Activated T-cell treated with anti-CD3 and anti-CD28 coated beads, Interleukin-2, amount 50 U/mL, for 72 hours (primary cell): ENCODE data around the gene TEX261. TPM values are rescaled to one million over a fixed set of nuclear protein-coding genes. Genes with fewer than 3 reads are reported as not detected.

Source experiments
- ATAC-seq, 2 donors: fragments of 150-1000 bp; cut with Tn5 transposase; replicated peaks in 1 of 2; 2 replicates each; pipeline ENCODE4 v1.10.0; 2021; ENCODE audit warnings: moderate library complexity in 2 of 2, mild to moderate bottlenecking in 1 of 2
- DNase-seq, 2 donors: peaks; one replicate each; pipeline ENCODE4 v3.0.0; 2021 to 2022; ENCODE audit warnings: mixed read lengths in 1 of 2
- H3K27ac Mint-ChIP-seq: one replicate; pipeline ENCODE4 v1.8.0; 2022; ENCODE audit warnings: mild to moderate bottlenecking, moderate library complexity, mixed read lengths
- H3K27me3 Mint-ChIP-seq: one replicate; pipeline ENCODE4 v1.8.0; 2022; ENCODE audit warnings: low read depth, mixed read lengths
- H3K36me3 Mint-ChIP-seq, 2 donors: one replicate each; pipeline ENCODE4 v1.8.0; 2022; ENCODE audit warnings: mixed read lengths in 2 of 2, mild to moderate bottlenecking in 1 of 2; ENCODE audit not compliant: insufficient read depth in 2 of 2
- H3K4me1 Mint-ChIP-seq: one replicate; pipeline ENCODE4 v1.8.0; 2022; ENCODE audit warnings: low read depth, mixed read lengths
- H3K4me3 Mint-ChIP-seq, 2 donors: one replicate each; pipeline ENCODE4 v1.8.0; 2022; ENCODE audit warnings: mild to moderate bottlenecking in 2 of 2, mixed read lengths in 2 of 2, moderate library complexity in 2 of 2
- H3K9me3 Mint-ChIP-seq, 2 donors: one replicate each; pipeline ENCODE4 v1.8.0; 2022; ENCODE audit warnings: mixed read lengths in 2 of 2
- total RNA-seq, 2 donors: library from RNA; stranded (reverse); gene quantifications; one replicate each; pipeline ENCODE4 v1.2.3, GENCODE V29; 2022

TEX261 gene
- total RNA-seq, 2 donors from 2014 or later, result 45.9 to 66.6 TPM

DNA sequence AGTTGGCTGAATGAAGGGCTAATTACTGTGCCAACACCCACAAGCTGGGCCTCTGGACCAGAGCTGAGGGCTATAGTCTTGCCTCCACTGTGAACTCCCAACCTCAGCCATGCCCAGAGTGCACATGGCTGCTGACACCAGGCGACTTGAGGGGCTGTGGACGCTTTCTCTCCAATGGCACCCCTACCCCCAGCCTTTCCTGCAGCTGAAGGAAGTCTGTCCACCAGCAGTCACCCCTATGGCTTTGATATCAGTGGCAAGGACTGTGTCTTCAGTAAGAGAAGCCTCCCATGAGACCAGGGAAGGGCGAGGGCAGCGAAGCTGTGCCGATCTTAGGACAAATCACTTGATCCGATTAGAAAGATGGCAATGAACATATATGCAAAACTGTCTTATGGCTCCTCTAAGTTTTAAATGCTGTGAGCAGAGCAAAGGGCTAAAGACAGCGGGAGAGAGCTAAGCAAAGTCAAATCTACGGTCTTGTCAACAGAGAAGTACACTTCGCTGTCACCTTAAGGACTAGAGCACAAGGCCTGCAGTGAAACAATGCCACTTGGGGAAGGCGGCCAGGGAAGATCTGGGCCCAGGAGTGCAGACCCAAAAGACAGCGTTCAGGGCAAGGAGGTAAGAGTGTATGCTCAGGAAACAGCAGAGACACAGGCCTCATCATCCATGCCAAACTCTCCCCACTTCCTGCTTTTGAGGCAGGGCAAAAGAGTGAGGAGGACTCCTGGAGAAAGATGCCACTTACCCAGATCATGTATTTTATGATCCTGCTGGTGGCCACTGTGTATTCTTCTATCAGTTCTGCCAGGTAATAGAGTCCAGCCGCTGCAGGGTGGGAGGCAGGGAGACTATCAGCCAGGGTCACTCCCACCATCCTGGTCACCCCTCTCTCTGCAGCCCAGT is 1.5 kb downstream of the TEX261 start:
- Mint-ChIP-seq H3K4me3 (peak overlapping the region; percentile 97 to 99), H3K27me3 (no peaks in the 10 kb centered on the region), H3K9me3 (no peaks in the 10 kb centered on the region), H3K27ac (peak overlapping the region; percentile 98), H3K4me1 (peaks cover 30% of the 10 kb centered on the region), H3K36me3 (peaks cover 4 to 6% of the 10 kb centered on the region in 2 donors)
- DNase-seq (no peak), ATAC-seq (no peak)

DNA sequence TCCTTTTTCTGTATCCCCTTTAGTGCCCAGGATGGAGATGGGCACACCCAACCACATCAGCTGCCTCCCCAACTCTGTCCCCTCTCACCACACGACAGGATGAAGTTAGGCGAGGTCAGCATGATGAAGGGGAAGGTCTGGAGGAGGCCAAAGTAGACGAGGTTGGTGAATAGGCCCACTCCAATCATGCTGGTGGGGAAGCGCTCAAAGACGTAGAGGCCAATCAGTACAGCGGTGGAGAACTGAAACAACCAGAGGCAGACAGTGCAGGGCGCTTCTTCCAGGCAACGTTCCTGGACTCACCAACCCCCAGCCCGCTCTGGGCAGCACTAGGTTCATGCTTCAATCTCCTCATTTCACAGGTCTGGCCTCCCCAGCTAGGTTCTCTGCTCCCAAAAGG is 2.9 kb downstream of the TEX261 start:
- Mint-ChIP-seq H3K4me1 (peaks cover 30% of the 10 kb centered on the region), H3K9me3 (no peaks in the 10 kb centered on the region), H3K4me3 (no peak overlapping the region), H3K27me3 (no peaks in the 10 kb centered on the region), H3K36me3 (peaks cover 4 to 6% of the 10 kb centered on the region in 2 donors), H3K27ac (no peak overlapping the region)
- ATAC-seq (no peak), DNase-seq (no peak)

DNA sequence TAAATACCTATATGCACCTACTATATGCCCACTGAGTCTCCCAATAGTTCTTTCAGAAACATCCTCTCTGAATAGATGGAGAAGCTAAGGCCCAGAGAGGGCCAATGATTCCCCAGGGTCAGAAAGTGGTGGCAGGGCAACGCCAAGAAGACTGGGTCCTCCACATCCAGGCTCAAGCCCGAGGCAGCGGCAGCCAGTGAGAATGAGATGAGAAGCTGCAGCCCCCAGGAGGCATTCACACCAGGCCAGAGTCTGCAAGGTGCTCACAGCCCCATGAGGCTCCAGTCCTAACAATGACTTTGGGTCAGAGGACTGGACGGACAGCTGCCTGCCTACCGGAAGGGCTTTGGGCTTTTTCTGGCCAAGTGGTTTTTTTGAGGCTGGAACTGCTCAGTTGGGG is 3.5 kb downstream of the TEX261 start:
- H3K4me1 Mint-ChIP-seq, result peaks cover 32% of the 10 kb centered on the region

DNA sequence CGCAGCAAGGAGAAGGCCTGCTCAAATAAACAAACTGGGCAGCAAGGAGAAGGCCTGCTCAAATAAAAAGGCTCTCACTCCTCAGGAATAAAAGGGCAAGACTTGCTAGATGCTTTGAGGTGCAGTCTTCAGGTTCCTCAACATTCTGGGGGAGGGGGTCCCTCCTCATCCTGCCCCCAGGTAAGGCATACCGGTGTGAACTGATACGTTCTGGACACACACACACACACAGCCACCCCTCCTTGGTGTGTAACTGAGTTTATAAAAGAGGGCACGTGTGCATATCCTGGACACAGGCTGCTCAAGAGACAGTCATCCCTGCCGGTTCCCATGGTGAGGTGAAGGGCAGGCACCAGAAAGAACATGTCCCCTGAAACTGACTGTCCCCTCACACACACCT is 4.5 kb downstream of the TEX261 start:
- peaks cover 6 to 7% of the 10 kb centered on the region in 2 donors for H3K36me3 Mint-ChIP-seq
- peaks cover 27% of the 10 kb centered on the region for H3K4me1 Mint-ChIP-seq
- no peak overlapping the region for H3K27ac Mint-ChIP-seq
- DNase-seq (no peak), ATAC-seq (no peak)
- H3K9me3 Mint-ChIP-seq, result no peaks in the 10 kb centered on the region
- H3K4me3 Mint-ChIP-seq, result no peak overlapping the region
- no peaks in the 10 kb centered on the region for H3K27me3 Mint-ChIP-seq

More for the DNA sequence above, 3.5 kb downstream of the TEX261 start:
- ATAC-seq (no peak), DNase-seq (no peak)
- Mint-ChIP-seq H3K27me3 (no peaks in the 10 kb centered on the region), H3K36me3 (peaks cover 4 to 7% of the 10 kb centered on the region in 2 donors), H3K27ac (no peak overlapping the region), H3K9me3 (no peaks in the 10 kb centered on the region), H3K4me3 (no peak overlapping the region)

DNA sequence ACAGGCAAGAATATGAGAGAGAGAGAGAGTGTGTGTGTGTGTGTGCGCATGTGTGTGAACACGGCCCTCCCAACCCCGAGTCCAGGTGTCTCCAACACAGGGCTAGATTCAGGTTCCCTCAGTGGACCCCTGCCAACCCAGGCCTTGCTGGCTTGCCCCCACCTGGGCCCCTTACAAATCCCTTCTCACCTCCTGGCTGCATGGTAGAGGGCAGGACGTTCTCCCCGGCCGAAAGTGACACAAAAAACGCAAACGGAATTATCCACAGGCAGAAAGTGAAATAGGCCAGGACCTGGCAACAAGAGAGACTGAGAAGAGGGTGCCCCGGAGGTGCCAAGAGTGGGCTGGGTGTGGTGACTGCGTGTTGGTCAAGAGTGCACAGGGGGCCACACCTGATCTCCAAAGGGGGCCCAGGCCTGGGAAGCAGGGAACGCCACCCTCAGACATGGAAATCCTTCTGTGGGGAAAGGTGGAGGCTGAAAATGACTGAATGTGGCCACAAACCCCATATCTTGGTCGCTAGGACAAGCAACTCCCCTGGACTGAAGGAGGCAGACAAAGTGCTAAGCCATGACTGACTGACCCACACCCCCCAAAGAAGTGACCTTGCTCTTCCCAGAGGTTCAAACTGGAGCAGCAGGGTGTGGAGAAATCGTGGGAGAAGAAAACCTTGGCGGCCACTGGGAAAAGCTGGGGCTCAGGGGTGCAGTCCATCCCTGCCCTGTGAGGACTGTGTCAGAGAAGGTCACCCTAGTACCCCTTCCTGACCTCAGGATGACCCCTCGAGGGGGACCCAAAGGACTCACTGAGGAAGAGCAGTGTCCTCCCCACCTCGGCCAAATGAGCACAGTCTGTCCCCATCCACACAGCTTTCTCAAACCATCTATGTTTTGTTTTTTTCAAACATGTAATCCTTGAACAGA is 5.7 kb downstream of the TEX261 start:
- DNase-seq (no peak), ATAC-seq (no peak)
- Mint-ChIP-seq H3K4me1 (peaks cover 33% of the 10 kb centered on the region), H3K9me3 (no peaks in the 10 kb centered on the region), H3K36me3 (peaks cover 5 to 6% of the 10 kb centered on the region in 2 donors), H3K4me3 (no peak overlapping the region), H3K27me3 (no peaks in the 10 kb centered on the region), H3K27ac (no peak overlapping the region)

DNA sequence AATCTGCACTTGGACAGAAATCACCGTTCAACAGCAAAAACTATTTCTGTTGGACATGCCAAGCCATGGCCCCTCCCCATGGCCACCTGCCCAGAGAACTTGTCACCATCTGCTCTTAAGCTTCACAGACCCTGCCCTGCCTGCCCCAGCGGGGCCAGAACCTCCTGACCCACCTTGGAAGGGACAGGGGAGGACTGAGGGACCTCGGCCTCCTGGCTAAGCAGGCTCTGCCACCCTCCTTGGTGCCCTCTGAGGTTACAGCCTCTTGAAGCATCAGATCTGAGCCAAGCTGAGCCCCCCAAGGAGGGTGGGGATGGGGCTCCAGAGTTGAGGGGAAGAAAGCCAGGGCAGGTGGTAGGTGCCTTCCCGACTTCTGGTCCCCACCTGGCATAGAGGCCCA is 6.5 kb downstream of the TEX261 start:
- Mint-ChIP-seq H3K9me3 (no peaks in the 10 kb centered on the region), H3K36me3 (peaks cover 4% of the 10 kb centered on the region in 2 donors), H3K4me3 (no peak overlapping the region), H3K27me3 (no peaks in the 10 kb centered on the region), H3K27ac (no peak overlapping the region), H3K4me1 (peaks cover 25% of the 10 kb centered on the region)
- DNase-seq (no peak), ATAC-seq (no peak)

DNA sequence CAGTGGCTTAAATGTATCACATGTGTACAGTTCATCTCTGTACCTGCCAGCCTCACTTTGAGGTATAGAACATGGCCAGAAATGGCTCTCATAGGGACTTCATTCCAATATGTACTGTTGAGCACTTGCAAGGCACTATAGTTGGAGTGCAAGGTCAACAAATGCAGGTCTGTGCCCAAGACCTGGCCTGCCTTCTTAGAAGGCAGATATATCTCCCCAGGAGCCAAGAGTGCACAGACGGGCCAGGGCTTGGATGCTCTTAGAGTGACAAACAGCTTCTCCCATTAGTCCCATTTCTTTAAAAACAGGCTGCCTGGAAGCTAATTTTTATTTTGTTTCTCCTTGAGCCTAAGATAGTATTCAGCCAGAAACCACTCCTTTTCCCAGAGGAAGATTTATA is 7.3 kb downstream of the TEX261 start:
- H3K9me3 Mint-ChIP-seq, result no peaks in the 10 kb centered on the region
- no peak overlapping the region for H3K4me3 Mint-ChIP-seq
- DNase-seq, result no peak
- H3K36me3 Mint-ChIP-seq, result peaks cover 4% of the 10 kb centered on the region in 2 donors
- H3K27me3 Mint-ChIP-seq, result no peaks in the 10 kb centered on the region
- ATAC-seq, result no peak
- no peak overlapping the region for H3K27ac Mint-ChIP-seq
- peaks cover 19% of the 10 kb centered on the region for H3K4me1 Mint-ChIP-seq

DNA sequence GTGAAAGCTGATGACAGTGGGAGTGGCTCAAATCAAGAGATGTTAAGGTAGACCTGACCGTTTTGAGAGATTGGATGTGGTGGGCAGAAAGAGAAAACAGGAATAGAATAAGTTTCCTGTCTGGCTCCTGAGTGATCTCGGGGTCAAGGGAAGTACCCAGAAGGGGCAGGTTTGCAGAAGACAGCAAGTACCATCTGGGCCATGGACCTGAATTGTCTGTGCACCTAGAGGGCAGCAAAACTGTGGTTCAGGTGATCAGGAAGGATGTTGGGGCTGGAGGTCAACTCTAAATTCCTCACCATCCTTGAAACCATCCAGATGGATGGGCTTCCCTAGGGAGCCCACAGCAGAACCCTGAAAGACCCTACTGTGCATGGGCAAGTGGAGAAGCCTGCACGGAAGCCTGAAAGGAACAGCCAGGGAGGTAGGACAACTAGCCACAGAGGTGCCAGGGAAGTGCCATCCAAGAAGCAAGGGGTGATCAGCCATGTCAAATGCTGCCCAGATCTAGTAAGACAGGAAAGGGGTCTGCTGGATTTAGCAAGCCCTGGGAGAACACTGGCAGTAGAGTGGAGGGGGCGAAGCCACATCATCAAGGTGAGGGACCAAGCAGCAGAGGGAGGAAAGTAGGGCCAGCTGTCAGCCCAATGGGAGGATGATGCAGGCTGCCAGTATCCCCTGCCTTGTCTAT is 8.0 kb downstream of the TEX261 start:
- H3K27ac Mint-ChIP-seq, result peak overlapping the region; percentile 7

DNA sequence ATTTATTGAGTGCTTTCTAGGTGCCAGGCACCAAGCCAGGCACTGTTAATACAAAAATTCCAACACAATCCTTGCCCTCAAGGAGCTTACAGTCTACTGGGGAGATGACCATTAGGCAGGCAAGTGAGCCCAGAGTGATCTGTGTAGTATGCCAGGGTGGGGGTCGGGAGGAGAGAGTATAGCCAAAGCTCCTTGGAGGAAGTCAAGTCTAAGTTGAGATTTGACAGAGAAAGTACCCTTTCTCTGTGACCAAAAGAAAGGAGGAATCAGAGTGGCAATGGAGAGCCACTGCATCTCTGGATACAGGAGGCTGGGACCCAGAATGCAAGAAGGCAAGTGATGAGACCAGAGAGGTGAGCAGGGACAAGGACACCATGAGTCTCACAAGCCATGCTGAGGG is 8.7 kb downstream of the TEX261 start:
- Mint-ChIP-seq H3K27me3 (no peaks in the 10 kb centered on the region), H3K9me3 (no peaks in the 10 kb centered on the region), H3K36me3 (peaks cover 4% of the 10 kb centered on the region in 2 donors), H3K4me1 (peaks cover 13% of the 10 kb centered on the region), H3K27ac (no peak overlapping the region), H3K4me3 (no peak overlapping the region)
- ATAC-seq (no peak), DNase-seq (no peak)

More for the DNA sequence above, 8.0 kb downstream of the TEX261 start:
- H3K27me3 Mint-ChIP-seq, result no peaks in the 10 kb centered on the region
- H3K4me3 Mint-ChIP-seq, result no peak overlapping the region
- ATAC-seq (no peak), DNase-seq (no peak)
- peaks cover 16% of the 10 kb centered on the region for H3K4me1 Mint-ChIP-seq
- H3K36me3 Mint-ChIP-seq, result peaks cover 4% of the 10 kb centered on the region in 2 donors
- H3K9me3 Mint-ChIP-seq, result no peaks in the 10 kb centered on the region

DNA sequence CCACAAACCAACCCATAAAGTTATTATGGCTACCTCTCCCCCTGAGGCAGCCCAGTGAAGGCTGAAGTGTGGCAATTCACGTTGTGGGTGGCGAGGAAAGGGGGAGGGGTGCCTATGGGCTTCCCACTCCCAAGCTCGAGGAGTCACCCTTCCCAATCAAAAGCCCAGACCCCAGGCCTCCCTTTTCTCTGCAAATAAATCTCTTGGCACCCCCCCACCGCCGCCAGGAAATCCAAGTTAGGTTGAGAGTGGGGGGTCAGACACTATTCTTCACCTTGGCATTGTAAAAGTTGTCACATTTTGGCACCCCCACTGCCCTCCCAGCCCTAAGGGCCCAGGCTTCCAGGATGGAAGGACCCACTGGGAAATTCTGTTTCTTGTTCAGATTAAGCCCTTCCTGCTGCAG is 9.4 kb downstream of the TEX261 start:
- H3K9me3 Mint-ChIP-seq, result no peaks in the 10 kb centered on the region
- DNase-seq (no peak), ATAC-seq (no peak)
- no peak overlapping the region for H3K4me3 Mint-ChIP-seq
- no peak overlapping the region for H3K27ac Mint-ChIP-seq
- H3K36me3 Mint-ChIP-seq, result peaks cover 4% of the 10 kb centered on the region in 2 donors
- H3K27me3 Mint-ChIP-seq, result no peaks in the 10 kb centered on the region
- H3K4me1 Mint-ChIP-seq, result peaks cover 13% of the 10 kb centered on the region

DNA sequence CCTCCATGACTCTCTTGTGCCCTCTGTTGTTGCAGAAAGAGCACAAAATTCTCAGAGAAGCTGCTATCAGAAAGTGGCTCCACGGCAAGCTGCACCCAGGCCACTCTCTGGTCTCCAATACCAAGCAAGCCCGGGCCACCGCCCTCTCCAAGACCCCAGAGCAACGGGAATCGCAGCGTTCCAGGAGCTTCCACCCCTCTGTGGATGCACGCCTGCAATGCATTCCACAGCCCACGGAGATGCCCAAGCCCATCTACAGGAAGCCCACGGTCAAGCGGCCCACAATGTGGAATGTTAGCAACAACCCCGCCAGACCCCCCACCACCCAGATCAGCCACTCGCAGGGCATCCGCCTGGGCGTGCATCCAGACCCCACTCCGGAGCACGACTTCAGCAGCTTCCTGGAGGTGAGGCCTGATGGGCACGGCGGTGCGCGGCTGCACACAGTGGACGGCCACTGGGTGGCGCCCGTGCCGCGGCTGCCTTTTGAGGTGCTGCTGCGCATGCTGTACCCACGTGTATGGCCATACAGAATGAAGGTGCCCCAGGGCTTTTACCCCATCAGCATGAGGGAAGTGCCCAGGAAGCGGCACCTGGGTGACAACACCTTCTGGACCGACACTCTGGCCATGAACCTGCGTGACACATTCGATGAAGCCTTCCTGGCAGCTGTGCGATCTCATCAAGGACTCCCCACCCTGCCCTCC is 9.9 kb downstream of the TEX261 start:
- DNase-seq (peak; percentile 83 to 88), ATAC-seq (peak; percentile 97 to 99)
- Mint-ChIP-seq H3K4me3 (peak overlapping the region in 1 of 2 donors; percentile 15), H3K9me3 (no peaks in the 10 kb centered on the region), H3K36me3 (peaks cover 4% of the 10 kb centered on the region in 2 donors), H3K4me1 (peaks cover 13% of the 10 kb centered on the region), H3K27ac (no peak overlapping the region), H3K27me3 (no peaks in the 10 kb centered on the region)

DNA sequence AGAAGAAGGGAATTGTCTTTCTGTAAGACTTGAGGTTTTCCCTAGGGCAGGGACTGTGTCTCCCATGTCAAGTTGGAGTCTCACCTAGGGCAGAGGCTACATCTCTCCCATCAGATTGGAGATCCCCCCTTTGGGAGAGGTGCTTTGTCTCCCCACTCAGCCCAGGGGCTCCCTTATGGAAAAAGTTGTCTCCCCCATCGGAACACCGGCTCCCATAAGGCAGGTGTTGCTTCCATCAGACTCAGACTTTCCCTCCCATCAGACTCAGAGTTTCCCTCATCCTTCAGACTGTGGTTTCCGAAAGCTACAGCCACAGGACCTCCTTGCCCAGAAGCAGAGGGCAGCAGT is 10.5 kb downstream of the TEX261 start:
- Mint-ChIP-seq H3K4me3 (peak overlapping the region in 1 of 2 donors; percentile 15), H3K27ac (no peak overlapping the region)
- no peak for ATAC-seq

More for the DNA sequence above, 10.5 kb downstream of the TEX261 start:
- Mint-ChIP-seq H3K4me1 (peaks cover 13% of the 10 kb centered on the region), H3K27me3 (no peaks in the 10 kb centered on the region), H3K9me3 (no peaks in the 10 kb centered on the region), H3K36me3 (peaks cover 4% of the 10 kb centered on the region in 2 donors)
- DNase-seq, result no peak
